Measurements from ENCODE around the gene ARMC3.

The ARMC3 gene

DNA sequence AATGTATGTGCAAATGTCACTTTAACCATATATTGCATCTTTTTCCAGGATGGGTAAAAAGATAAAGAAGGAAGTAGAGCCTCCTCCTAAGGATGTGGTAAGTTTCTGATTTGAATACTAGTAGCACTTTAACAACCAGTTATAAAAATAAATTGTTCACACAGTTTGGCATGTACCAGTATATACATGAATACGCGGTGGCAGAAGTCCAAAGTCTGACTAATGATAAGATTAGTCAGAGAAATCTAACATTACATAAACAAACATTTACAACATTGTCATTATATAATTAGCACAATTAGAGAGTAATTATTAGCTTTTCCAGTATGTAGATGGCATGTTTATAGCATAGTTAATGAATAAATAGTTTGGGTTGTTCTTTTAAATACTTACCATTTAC lies 4.1 kb downstream of the ARMC3 start:
- peak; percentile 13 for DNase-seq

DNA sequence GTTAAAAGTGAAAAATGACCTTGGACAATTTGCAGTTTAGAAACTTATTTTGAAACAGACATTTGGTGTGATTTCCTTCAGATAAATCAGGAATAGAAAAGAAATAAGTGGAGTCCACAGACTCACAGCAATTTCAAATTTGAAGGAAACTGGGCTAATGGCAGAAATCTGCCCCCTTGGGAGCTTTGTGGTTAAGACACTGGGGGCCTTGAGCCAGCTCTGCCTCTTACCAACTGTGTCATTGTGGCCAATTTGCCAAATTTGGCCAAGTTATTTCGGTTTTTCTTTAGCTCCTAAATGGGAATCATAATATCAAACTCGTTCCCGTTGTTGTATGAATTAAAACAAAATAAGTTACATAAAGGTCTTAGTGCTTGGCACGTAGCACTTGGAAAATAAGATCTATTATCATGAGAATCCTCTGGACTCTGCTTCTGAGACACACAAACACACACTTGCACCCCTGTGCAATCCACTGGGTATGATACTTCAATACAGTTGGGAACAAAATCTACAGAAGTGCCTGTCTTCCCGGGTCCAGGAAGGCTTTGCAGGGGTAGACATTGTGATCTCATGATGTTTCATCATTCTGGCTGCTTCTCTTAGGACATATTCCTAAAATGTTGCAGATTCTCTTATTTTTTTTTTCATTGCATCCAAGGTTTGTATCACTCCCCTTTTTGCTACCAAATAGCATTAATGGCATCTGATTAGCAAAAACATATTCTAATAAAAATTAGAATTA lies 4.9 kb downstream of the ARMC3 start:
- DNase-seq: no peak

DNA sequence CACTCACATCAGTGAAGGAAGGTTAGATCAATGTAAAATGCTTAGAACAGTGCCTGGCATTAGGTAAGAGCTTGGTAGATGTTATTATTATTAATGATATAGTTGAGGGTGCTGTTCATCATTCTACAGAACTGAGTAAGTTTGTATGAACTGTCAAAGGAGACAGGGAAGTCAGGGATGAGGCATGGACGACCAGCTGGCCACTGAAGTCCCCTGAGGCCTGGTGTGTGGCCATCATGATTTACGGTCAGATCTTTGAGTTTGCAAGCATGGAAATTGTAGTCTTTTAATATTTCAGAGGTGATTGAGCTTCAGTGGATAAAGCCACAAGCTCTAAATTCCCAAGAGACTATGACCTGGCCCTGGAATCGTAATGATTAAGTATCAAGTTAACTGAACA lies 6.9 kb downstream of the ARMC3 start:
- no peak for DNase-seq

DNA sequence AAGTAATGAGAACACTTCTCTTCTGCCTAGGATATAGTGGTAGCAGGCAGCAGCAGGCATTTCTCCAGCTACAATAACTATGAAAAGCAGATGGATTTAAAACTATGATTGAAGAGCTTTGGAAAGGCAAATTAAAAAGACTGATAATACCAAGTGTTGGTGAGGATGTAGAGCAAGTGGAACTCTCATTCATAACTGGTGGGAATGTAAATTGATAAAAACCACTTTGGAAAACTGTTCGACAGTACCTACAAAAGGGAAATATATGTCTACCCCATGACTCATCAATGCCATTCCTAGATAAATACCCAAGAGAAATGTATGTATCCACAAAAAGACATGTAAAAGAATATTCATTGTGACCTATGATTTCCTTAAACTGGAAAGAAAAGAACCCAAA lies 14.6 kb downstream of the ARMC3 start:
- no peak for DNase-seq

DNA sequence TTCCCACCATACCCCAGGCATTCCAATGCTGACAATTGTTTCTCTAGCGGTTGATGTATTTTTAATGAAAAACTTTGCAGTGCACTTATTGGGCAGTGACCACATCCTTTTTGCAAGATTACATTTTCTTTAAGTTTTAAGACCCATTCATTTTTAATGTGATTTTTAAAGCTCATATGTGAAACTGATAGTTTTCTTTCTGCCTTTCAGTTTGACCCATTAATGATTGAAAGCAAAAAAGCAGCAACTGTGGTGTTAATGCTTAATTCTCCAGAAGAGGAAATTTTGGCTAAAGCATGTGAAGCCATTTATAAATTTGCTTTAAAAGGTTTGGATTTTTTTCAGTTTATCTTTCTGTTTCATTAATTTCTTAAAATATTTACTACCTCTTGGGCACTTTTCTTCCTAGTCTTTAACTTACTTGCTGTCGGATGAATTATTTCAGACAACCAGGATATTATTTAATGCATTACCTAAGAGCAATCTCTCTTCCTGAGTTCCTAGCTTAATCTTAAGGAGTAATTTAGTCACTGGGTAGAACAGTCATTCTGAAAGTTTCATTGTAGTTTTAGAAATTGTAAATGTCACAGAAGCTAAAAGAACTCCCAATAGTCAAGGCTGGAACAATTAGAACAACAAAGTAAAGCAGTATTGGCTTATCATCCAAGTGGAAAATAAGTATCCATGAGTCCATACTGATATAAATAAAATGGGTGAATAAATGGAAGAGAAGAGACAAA lies 18.3 kb downstream of the ARMC3 start:
- no peak for DNase-seq

DNA sequence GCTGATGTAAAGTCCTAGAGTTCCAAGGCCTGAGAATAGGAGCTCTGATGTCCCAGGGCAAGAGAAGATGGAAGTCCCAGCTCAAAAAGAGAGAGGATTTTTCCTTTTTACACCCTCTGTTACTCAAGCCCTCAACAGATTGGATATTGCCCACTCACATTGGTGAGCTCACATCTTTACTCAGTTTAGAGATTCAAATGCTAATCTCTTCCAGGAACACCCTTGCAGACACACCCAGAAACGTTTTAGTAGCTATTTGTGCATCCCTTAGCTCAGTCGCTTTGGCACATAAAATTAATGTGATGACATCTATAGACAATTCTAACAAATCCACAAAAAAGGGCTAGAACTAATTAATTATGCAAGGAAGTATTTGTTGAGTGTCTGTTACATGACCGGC lies 27.1 kb downstream of the ARMC3 start:
- no peak for DNase-seq

DNA sequence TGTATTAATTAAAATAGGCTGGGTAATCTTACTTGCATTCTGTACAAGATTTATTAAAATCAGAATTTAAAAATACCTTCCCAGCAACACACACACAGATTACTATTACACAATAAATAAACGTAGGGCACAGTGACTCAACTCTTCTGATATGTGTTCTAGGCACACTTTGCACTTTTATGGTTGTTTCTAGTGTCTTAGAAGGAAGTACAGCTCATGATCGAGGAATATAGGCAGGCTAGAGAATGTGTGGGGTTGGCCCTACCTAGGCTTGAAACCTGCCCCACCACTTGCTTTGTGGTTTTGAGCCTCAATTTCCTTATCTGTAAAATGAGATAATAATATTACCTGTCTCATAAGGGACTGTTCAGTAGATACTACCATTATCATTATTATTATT lies 30.5 kb downstream of the ARMC3 start:
- no peak for DNase-seq

DNA sequence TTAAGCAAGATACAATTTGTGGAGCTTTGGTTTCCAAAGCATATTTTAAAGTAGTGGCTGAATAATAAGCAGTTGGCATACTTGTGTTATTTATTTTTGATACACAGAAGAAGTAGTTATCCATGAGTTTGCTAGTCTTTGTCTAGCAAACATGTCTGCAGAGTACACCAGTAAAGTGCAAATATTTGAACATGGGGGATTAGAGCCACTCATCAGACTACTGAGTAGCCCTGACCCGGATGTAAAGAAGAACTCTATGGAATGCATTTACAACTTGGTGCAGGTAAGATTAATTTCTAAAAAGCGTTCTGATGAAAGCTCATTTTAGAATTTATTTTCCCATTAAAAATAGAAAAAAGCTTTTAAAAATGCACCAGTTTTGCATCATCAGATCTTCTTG lies 31.4 kb downstream of the ARMC3 start:
- peak; percentile 0 for DNase-seq

DNA sequence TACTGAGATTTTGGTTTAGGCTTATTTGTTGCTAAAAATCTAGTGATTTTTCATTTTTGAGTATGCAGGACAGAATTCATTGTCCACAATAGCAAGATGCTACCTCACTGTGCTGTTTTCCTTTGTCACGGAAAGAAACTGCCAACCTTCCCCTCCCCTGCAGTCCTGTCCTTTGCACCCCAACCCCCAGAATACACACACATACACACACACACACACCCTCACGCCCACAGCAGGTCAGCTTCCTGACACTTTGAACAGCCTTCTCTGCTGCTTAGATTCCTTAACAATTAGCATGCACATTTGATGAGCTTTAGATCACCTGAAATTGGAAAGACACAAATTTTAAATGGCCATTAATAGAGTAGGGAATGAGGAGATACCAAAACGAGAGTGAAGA lies 32.1 kb downstream of the ARMC3 start:
- no peak for DNase-seq

DNA sequence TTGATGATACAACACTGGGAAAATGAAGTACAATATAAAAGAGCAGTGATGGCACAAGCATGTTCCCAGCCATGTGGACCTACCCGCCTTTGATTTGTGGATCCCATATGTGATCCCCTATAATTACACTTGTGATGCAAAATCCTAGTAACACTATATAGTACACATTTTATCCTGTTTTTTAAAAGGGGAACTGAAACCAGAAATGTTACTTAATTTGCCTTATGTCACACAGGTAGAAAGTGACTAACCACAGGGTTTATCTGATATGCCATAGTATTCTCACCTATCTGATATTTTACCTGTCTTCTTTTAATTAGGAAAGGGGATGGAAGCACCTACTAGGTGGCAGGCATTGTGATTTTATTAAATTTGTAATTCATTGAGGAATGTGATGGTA lies 35.0 kb downstream of the ARMC3 start:
- DNase-seq: no peak

DNA sequence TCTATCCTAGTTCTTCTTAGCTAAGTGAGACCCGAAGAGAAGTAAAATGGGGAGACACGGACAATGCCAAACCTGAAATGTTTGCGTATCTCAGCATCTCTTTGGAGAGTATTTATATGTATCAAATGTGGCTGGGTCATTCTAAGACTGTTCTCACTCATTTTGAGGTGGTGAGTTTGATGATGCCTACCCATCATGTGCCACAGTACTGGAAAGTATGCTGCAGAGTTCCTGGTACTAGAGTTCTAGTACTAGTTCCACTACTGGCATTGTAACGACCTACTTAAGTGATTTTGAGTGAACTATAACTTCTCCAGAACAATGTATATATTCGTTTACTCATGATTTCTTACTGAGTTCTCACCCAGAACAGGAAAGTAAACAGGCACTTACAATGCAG lies 41.9 kb downstream of the ARMC3 start:
- DNase-seq: no peak

DNA sequence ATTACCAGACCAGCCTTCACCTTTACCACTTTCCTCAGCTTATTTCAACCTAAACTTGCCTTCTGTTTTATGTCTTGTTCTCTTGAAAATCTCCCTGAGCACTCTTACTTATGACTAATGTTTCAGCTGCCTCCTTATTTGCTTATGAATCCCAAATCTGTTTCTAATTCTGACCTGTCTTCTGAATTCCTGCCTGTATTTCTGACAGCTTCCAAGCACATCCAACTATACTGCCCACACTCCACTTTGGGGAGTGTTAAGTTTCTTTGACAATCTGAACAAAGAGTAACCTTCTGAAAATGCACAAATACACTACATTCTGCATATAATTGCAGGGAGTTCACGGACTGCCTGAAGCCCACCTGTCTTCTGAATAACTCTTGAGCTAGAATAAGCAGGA lies 48.7 kb downstream of the ARMC3 start:
- DNase-seq: no peak

DNA sequence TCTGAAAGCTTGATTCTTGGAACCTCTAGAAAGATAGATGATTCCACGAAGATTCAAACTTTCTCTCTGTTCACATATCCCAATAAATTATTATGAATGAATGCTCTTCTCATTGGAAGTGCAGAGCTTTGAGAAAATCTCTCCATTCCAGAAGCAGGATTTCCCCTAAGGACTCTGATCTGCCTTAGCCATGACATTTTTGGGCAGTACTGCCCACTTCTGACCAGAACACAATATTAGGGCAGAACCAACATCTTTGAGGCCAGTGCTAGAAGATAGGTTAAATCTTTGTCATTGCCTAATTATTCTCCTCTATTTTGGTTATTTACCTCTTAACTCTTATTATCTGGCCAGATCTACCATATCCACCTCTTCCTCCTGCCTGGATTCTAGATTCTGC lies 49.9 kb downstream of the ARMC3 start:
- DNase-seq: no peak

DNA sequence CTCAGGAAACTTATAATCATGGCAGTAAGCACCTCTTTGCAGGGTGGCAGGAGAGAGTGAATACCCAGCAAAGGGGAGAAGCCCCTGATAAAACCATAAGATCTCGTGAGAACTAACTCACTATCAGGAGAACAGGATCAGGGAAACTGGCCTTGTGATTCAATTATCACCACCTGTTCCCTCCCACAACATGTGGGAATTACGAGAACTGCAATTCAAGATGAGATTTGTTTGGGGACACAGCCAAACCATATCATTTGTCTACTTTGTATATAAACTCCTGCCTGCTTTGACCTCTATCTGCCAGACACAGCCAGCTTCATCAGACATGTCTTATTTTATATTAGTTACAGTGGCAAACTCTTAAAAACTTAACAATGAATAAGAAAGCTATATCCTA lies 50.4 kb downstream of the ARMC3 start:
- DNase-seq: peak; percentile 10

DNA sequence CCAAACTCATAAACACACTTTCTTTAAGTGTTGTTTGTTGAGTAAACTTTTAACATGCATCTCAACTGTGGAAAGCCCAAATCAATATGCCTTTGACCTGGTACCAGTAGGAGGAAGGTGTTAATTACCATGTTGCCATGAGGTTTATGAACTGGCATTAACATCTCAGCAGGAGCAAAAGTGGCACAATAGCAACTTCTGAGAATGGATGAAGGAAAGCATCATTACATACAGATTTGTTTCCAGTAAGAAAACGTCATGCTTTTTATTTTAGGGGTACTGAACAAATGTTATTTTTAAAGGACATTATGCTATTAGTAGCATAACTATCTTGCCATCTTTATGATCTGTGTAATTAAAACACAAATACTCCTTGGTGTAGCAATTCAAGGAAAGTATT lies 51.1 kb downstream of the ARMC3 start:
- peak; percentile 58 for DNase-seq

DNA sequence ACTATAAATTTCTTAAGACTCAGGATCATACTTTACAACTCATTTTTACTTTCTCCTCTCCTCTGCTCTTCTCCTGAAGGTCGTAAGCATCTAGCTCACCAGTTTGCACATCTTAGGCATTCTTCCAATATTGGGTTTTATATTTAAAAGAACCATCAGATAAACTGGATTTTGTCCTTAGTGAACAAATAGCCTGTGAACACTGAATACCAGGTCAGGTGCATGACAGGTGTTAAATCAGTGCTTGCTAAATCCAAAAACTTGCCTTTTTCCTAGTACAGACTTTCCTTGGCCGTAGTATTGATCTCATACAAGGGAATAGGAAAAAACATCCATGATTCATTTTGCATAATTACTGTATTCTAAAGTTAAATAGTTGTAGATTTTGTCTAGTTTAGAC lies 53.0 kb downstream of the ARMC3 start:
- no peak for DNase-seq

DNA sequence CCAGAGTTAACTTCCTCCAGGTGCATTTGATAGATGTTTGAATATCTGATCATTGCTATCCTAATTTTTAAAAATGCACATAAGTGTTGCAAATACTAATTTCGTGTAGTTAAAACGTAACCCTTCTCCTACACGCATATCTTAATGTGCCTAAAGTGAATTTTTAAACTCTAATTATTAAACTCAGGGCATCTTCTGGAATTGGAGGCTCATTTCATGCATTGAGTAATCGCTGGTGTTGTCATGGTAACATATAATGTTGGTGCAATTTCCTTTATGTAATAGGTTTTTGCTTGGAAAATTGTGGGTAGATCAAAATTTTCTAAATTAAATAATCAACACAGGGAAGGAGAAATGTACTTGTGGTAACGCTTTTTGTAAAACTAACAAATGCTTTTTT lies 56.2 kb downstream of the ARMC3 start:
- no peak for DNase-seq

DNA sequence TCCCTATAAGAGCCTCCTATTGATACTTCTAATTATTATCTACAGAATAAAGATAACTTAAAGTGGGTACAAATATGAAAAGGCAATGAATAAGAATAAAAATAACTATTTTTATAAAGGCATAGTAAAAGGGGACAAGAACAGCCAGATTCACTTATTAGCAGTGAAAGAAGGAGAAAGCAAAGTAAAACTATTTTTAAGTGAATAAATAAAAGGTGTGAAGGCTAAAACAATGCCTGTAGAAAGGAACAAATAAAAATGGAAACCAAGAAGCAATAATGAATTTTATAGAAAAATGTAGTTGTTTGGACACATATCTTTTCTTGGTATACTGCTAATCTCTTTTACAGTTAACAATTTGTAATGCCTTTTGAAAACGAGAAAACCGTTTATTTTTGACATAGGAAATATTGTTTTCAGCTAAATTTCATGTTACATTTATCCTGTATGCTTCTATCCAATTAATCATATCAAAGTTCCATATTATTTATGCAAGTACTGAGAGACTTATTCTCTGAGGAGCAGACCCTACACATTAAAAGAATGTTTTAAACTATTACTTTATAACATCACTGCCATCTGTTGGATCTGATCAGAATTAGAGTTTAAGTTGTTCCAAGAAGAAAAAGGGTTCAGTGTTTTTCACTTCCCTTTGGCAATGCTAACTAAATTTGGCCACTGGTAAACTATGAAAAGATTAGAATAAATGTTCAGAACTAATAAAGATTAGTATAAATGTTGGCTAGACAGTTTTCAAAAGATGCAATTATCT lies 59.1 kb downstream of the ARMC3 start:
- peak; percentile 12 for DNase-seq

DNA sequence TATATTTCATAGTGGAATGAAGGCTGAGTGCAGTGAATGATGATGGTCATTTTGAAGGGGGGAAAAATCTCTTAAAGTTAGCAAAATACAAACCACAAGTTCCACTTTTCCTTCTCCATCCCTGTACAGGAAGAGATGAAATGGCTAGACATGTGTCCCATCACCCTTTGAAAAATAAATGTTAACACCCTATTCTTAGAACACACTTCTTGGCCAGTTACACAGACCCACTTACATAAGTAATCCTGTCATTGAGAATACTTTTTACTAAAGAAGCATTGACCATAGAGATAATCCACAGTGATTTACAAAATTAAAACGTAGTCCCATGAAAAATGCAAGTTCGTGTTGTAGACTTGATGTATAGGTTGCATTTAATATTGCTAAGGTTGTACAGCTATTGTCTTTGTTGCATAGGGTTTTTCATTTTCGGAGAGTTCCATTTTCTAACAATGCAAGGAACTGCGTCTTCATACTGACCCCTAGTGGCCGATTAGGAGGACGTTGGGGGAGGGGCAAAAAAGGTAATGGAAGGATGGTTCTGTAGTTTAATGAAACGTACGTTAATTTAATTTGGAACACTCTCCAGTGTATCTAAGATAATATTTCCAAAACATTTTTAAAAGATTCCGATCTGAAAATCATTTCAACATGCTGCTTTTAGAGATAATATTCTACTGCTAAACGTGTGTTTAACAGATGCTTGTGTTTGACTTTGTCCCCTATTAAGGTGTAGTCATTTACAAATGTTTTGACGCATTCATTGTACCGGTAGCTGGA lies 60.9 kb downstream of the ARMC3 start:
- DNase-seq: peak; percentile 63

DNA sequence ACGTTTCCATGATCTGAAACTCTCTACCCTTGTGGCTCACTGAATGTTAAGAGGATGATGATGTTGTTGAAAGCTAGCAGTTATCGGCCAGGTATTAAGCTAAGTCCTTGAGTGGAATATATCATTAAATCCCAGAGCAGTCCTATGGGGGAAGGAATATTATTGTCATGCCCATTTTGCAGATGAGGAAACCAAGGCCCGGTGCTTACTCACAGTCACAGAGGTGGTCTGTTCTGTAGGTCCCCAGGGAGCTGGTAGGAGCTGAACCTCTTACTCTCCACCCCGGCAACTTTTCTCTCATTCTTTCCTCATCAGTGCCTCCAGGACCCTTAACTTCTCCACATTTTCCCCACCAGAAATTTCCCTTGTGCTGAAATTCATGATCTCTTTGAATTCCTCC lies 62.6 kb downstream of the ARMC3 start:
- DNase-seq: no peak

DNA sequence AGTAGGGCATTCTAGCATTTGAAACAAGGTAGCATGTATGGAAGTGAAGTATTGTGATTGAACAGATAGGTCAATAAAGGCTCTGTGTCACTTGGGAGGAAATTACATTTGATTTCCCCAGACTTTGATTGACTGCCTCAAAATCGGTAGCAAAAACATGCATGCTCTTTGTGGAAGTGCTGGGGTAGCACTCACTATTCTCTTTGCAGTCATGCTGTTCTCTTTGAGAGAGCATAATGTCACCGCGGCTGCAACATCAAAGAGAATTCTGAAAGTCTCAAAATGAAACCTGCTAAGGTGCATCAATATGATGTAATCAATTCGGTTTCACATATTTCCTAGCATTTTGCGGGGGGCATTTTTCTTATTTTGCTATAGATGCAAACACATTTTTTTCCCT lies 64.2 kb downstream of the ARMC3 start:
- DNase-seq: no peak

DNA sequence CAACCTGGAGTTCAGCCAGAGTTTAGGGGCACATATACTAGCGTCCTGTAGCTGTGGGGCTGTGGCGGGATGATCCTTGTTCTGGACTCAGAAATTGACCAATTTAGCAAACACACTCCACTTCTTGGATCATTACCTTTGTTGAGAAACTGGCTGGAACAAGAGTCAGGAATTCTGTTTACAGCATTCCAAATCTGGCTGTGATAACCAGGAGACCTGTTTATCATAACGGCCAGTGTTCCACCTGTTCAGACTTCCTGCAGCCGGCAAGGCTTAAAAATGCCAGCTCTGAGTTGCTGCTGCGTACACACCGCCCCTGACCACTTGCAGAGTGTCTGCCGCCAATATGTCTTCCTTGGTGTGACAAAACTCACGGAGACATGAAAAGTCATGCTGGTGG lies 64.8 kb downstream of the ARMC3 start:
- peak; percentile 9 for DNase-seq

DNA sequence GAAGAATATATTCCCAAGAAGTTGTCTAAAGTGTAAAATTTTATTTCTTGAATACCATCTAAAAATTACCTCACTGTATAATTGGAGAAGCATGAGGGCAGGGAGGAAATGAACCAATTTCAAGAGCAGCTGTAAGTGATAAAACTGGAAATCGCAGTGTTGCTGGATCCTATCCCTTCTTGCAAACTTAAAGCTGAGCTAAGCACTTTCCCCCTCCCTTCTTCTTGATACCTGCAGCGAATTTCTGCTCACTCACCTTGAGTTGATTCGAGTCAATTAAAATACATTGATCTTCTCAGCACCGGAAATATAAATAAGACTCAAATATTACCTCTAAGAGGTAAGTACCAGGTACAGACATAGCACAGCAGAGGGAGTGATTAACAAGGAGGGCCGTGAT lies 65.5 kb downstream of the ARMC3 start:
- DNase-seq: no peak

Data from NCI-H69 (cell line).